Activated naive CD8-positive, alpha-beta T cell (primary cell): ENCODE measurements around the gene ENSA.
"Not testable (repeated sequence)": the region's sequence is repeated elsewhere in the genome, so short reads cannot be mapped to it uniquely, and the experiment has no call there.

Experiments
- H3K27ac Mint-ChIP-seq: one replicate; pipeline ENCODE4 v1.8.0; 2021; ENCODE audit warnings: mixed read lengths
- H3K27me3 Mint-ChIP-seq: one replicate; pipeline ENCODE4 v1.8.0; 2021; ENCODE audit warnings: mixed read lengths
- H3K36me3 Mint-ChIP-seq: one replicate; pipeline ENCODE4 v1.8.0; 2021; ENCODE audit warnings: mixed read lengths
- H3K4me1 Mint-ChIP-seq: one replicate; pipeline ENCODE4 v1.8.0; 2021; ENCODE audit warnings: low read depth, mixed read lengths
- H3K4me3 Mint-ChIP-seq: one replicate; pipeline ENCODE4 v1.8.0; 2021; ENCODE audit warnings: mild to moderate bottlenecking, mixed read lengths
- H3K9me3 Mint-ChIP-seq: one replicate; pipeline ENCODE4 v1.8.0; 2021; ENCODE audit warnings: low read depth, mixed read lengths

ENSA gene

DNA sequence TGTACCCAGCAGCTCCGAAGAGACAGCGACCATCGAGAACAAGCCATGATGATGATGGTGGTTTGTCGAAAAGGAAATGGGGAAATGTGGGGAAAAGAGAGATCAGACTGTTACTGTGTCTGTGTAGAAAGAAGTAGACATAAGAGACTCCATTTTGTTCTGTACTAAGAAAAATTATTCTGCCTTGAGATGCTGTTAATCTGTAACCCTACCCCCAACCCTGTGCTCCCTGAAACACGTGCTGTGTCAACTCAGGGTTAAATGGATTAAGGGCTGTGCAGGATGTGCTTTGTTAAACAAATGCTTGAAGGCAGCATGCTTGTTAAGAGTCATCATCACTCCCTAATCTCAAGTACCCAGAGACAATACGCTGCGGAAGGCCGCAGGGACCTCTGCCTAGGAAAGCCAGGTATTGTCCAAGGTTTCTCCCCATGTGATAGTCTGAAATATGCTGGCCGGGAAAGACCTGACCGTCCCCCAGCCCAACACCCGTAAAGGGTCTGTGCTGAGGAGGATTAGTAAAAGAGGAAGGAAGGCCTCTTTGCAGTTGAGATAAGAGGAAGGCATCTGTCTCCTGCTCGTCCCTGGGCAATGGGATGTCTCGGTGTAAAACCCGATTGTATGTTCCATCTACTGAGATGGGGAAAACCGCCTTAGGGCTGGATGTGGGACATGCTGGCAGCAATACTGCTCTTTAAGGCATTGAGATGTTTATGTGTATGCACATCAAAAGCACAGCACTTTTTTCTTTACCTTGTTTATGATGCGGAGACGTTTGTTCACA lies 5.6 kb upstream of the ENSA start:
- H3K27ac Mint-ChIP-seq, H3K9me3 Mint-ChIP-seq, H3K4me1 Mint-ChIP-seq, H3K27me3 Mint-ChIP-seq, H3K36me3 Mint-ChIP-seq, H3K4me3 Mint-ChIP-seq: not testable (repeated sequence)

DNA sequence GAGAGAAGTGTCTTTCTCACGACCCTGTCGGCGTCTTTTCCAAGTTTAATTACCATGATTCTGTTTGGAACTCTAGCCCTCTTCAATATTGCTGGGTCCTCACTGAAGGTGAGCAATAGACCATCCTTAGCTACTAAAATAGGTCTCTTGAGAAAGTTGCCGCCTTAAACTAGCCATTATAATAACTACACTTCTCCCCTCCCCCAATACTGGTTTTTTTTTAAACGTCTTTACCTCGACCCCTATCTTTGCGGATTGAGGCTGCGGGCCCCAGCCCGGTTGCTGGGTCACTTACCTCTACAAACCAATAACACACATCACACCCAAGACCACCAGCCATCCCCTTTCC lies 672 bp downstream of the ENSA start:
- Mint-ChIP-seq H3K4me3 (no peak overlapping the region), H3K36me3 (peaks cover 12% of the 10 kb centered on the region), H3K27ac (no peak overlapping the region), H3K9me3 (no peaks in the 10 kb centered on the region), H3K4me1 (peaks cover 32% of the 10 kb centered on the region), H3K27me3 (no peaks in the 10 kb centered on the region)

DNA sequence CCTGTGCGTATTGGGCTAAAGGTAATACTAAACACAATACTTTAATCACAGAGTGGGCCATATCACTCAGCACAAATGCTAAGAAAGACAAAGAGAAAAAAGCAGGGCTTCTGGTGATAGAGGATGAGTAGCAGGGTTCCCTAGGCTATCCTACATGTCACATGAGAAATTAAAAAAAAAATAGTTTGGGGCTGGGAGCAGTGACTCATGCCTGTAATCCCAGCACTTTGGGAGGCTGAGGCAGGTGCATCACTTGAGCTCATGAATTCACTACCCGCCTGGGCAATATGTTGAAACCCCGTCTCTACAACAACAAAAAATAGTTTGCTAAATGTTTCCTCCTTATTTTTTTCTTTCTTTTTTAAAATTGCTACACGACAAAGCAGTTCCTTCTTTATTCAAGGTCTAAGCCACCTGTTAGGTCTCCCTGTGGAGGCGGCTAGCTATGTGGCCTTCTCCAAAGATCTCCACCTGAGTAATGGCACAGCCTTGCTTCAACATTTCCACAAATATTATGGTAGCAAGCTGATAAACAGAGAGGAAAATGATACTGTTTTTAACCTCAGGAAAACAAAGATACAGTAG lies 1.5 kb downstream of the ENSA start:
- Mint-ChIP-seq H3K27ac (peak overlapping the region; percentile 16), H3K9me3 (no peaks in the 10 kb centered on the region), H3K27me3 (no peaks in the 10 kb centered on the region), H3K4me3 (no peak overlapping the region), H3K36me3 (peaks cover 12% of the 10 kb centered on the region), H3K4me1 (peaks cover 36% of the 10 kb centered on the region)

DNA sequence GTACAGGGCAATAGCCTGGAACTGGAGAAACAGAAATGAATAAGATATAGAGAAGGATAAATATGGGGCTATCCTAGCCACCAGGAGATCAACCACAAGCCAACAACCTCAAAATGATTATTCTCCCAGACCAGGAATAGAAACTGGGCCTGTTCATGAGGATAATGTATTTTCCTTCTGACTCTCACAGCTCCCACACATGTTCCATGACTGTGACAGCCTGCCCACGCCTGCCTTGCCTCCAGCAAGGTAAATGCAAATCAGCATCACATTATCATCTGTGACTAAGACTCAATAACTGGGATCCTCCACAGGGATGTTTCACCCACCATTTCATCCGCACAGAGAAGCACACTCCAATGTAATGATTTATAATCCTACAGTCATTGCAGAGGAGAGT lies 3.3 kb downstream of the ENSA start:
- H3K27ac Mint-ChIP-seq = peak overlapping the region; percentile 72
- no peak overlapping the region for H3K4me3 Mint-ChIP-seq
- H3K36me3 Mint-ChIP-seq = peaks cover 11% of the 10 kb centered on the region
- H3K4me1 Mint-ChIP-seq = peaks cover 46% of the 10 kb centered on the region
- no peaks in the 10 kb centered on the region for H3K27me3 Mint-ChIP-seq
- no peaks in the 10 kb centered on the region for H3K9me3 Mint-ChIP-seq

DNA sequence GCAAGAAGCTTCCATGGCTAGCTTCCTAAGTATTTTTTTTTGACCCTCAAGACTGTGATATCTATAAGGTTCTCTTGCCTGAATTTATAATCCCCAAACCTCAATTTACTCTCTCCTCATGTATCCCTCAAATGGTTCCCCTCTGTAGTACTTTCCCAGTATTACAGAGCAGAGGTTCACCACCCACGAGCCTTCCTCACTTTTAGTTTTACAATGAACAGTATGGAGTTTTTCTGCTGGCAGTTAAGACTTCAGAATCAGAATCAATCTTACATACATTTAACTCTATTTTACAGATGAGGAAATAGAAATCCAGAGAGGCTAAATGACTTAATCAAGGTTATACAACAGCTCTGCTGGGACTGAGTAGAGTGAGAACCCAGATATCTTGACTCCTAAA lies 4.9 kb downstream of the ENSA start:
- Mint-ChIP-seq H3K36me3 (peaks cover 17% of the 10 kb centered on the region), H3K4me1 (peaks cover 58% of the 10 kb centered on the region), H3K27ac (peak overlapping the region; percentile 64), H3K4me3 (peak overlapping the region; percentile 2)
- H3K27me3 Mint-ChIP-seq, H3K9me3 Mint-ChIP-seq: not testable (repeated sequence)

DNA sequence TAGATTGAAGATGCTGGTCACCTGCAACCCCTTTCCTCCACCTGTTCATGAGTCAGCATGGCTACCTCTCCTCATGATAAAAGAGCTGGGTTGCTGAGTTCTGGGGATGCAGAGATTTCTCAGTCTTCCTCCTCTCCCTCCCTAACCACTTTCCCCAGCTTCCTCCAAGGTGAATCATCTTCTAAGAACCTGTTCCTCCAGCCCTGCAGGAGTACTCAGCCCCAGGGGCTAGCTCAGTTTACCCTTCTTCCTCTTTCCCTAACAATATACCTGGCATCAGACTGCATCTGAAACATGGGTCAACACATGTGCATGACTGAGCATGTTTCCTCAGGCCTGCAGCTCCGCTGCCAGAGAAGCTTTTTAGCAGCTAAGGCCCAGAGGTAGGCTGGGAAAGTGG lies 5.3 kb downstream of the ENSA start:
- H3K9me3 Mint-ChIP-seq, H3K27me3 Mint-ChIP-seq, H3K4me3 Mint-ChIP-seq: not testable (repeated sequence)
- H3K4me1 Mint-ChIP-seq = peaks cover 62% of the 10 kb centered on the region
- peak overlapping the region; percentile 22 for H3K27ac Mint-ChIP-seq
- H3K36me3 Mint-ChIP-seq = peaks cover 21% of the 10 kb centered on the region

DNA sequence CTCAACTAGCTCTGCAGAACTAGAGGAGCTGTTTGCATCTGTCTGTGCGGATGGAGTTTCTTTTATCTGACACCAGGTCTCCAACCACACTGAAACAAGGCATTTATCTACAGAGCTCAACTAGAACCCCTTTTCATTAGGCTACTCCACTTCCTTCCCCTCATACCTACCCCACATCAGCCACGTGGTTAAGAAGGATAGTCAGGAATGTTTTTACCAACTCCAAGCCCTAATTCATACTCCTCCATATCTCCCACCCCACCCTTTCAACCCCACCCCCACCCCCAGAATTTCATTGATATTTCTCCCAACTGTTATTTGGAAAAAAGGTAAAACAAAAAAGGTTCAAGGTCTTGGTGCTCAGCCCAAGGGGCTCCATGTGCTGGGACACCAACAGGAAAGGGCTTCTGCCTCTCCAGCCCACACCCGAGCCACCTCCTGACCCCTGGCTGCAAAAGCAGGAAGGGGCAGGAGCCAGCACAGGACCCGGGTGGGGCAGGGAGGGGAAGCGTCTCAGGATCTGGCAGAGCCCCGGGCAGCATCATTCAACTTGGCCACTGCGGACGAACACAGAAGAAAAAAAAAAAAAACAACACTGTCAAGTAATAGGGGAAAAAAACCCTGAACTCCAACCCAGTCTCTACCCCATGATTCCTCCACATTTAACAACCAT lies 7.0 kb downstream of the ENSA start:
- peak overlapping the region; percentile 46 for H3K4me3 Mint-ChIP-seq
- H3K36me3 Mint-ChIP-seq = peaks cover 21% of the 10 kb centered on the region
- peaks cover 62% of the 10 kb centered on the region for H3K4me1 Mint-ChIP-seq

DNA sequence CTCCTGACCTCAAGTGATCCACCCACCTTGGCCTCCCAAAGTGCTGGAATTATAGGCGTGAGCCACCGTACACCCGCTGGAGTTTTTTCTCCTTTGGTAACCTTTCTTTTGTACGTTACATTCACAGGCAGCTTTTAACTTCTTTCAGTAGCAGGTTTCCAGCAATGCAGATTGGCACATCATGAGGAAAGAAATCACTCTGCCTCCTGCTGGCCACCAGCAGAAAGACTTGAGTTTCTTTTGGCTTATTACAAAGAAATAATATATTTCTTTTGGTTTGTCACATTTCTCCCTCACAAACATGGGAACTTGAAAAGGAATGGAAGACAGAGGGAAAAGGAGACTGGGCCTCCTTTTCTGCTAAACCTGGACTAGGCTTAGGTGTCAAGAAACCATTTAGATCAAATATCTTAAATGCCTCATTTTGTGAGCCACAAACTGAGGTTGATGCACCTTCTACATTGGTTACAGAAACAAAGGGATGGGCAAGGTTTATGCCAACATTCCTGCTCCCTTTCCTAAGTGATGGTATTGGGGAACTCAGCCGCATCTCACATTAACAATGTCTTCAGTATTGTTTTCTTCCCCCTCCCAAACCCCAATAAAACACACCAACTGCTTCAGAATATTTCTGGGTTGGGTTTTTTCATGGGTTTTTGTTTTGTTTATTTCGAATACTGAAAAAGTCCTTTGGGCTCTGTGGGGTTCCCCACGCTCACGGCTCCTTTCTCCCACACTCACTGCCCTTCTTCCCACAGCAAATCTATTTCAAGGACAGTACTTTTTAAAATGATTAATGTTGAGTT lies 7.7 kb downstream of the ENSA start:
- peak overlapping the region; percentile 87 for H3K27ac Mint-ChIP-seq
- peak overlapping the region; percentile 46 for H3K4me3 Mint-ChIP-seq
- no peaks in the 10 kb centered on the region for H3K27me3 Mint-ChIP-seq
- H3K36me3 Mint-ChIP-seq = peaks cover 19% of the 10 kb centered on the region
- H3K9me3 Mint-ChIP-seq = no peaks in the 10 kb centered on the region
- peaks cover 63% of the 10 kb centered on the region for H3K4me1 Mint-ChIP-seq

More for the DNA sequence above, 7.0 kb downstream of the ENSA start:
- Mint-ChIP-seq H3K27ac (peak overlapping the region; percentile 87), H3K9me3 (no peaks in the 10 kb centered on the region), H3K27me3 (no peaks in the 10 kb centered on the region)

DNA sequence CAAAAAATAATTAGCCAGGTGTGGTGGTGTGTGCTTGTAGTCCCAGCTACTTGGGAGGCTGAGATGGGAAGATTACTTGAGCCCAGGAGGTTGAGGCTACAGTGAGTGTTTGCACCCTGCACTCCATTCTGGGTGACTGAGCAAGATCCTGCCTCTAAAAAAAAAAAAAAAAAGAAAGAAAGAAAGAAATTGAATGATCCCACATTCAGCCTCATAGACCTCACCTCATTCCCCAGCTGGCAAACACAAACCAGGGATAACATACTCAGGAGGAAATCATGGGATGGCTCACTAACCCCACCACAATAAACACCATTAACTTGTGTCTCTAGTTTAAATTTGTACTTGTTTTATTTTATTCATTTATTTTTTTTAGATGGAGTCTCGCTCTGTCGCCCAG lies 8.5 kb downstream of the ENSA start:
- Mint-ChIP-seq H3K27me3 (no peaks in the 10 kb centered on the region), H3K4me3 (no peak overlapping the region), H3K9me3 (no peaks in the 10 kb centered on the region), H3K36me3 (peaks cover 20% of the 10 kb centered on the region), H3K27ac (peak overlapping the region; percentile 92), H3K4me1 (peaks cover 67% of the 10 kb centered on the region)

DNA sequence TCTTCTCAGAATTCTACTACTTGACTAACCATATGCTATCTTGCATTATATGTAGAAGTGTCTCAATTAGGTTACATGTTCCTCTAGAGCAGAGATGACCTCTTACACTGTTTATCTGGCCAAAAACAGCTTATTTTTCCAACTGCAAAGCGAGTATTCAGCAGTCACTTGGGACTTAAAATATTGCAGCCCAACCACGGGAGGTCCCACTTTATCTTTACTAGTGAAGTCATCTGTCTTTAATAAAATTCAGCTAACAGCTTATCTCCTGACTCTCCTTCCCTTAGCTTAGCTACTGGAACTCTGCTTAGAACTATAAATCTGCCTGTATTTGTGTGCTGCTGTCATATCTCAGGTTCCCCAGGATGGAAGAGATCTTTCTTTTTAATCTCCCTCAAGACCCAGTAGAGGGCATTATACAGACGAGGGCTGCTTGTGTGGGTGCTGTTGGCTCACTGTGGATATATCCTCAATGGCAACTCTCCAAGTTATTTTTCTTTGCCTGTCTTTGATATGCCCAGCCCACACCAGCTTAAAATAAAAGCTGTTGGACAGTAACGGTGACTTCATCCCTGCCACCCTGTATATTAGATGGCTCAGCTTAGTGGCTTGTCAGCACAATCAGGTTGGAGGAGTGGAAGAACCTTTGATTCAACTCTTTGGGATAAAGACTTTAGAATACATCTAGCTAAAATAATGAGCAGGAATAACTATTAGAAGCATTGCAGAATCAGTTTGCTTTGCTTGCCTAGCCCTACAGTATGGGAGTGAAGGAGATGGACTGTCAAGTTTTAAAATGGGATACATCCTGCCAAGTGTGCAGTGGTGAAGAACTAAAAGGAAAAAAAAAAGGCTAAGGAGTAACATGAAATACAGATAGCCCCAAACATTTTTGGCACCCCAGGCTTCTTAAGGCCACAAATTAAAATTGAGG lies 9.6 kb downstream of the ENSA start:
- peak overlapping the region; percentile 46 for H3K4me3 Mint-ChIP-seq
- H3K27ac Mint-ChIP-seq = peak overlapping the region; percentile 92
- no peaks in the 10 kb centered on the region for H3K9me3 Mint-ChIP-seq
- H3K4me1 Mint-ChIP-seq = peaks cover 69% of the 10 kb centered on the region
- peaks cover 24% of the 10 kb centered on the region for H3K36me3 Mint-ChIP-seq
- H3K27me3 Mint-ChIP-seq = no peaks in the 10 kb centered on the region

DNA sequence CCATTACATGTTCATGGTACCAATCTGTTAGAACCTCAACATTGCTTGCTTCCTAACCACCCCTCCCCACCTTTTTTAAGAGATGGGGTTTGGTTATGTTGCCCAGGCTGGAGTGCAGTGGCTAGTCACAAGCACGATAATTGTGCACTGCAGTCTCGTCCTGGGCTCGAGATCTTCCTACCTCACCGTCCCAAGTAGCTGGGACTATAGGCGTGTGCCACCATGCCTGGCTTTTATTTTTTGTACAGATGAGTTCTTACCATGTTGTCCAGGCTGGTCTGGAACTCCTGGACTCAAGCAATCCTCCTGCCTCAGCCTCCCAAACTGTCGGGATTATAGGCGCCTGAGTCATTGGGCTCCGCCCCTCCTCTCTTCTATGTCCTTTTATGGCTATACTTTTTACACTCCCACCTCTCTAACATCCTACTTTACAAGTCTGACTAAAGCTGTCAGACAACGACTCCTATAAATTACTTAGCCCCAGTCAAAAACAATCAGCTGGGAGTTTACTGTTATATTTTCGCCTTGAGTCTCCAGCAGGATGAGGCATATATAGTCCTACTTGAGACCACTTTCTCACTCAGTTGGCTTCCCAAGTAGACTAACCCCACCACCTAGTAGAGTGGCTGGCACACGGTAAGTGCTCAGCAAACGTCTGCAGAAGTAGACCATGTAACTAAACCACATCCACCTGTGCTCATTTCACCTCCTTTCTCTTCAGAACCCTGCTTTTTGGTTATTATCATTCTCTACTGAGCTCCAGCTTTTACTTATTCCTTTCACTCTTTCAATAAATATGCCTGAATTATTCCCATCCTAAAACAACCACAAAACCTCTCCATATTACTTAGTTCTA lies 13.8 kb downstream of the ENSA start:
- H3K9me3 Mint-ChIP-seq = no peaks in the 10 kb centered on the region
- H3K27me3 Mint-ChIP-seq = no peaks in the 10 kb centered on the region
- H3K4me3 Mint-ChIP-seq = peak overlapping the region; percentile 51
- H3K27ac Mint-ChIP-seq = peak overlapping the region; percentile 85
- peaks cover 23% of the 10 kb centered on the region for H3K36me3 Mint-ChIP-seq
- peaks cover 72% of the 10 kb centered on the region for H3K4me1 Mint-ChIP-seq

DNA sequence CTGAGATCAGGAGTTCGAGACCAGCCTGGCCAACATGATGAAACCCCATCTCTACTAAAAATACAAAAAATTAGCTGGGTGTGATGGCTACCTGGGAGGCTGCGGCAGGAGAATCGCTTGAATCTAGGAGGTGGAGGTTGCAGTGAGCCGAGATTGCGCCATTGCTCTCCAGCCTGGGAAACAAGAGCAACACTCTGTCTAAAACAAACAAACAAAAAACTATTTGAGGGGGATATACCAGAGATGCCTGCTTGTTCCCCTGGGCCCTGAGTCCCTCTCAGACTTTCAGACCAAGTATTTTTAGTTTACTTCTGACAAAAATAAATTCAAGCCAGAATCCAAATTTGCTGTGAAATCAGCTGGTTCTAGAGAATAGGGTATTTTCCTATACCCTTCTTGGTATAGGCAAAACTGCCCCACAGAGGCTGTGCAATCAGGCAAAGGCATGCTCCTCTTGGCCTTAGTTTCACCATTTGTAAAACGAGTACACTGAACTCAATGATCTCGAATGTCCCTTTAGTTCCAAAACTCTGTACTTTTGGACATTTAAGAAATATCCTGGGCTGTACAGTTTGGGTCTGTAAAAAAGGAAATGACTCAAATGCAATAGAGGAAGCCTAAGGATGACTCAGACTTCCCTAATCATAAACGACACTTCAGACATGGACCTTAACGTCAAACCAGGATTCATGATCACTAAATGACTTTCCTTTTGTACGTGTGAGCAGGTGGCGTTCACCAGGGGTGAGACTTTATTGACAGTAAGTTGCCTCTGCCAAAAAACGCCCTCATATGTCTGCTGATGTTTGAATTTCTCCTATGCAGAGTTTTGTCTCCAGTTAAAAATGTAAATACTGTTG lies 16.1 kb downstream of the ENSA start:
- Mint-ChIP-seq H3K36me3 (peaks cover 12% of the 10 kb centered on the region), H3K4me3 (peak overlapping the region; percentile 74), H3K27me3 (no peaks in the 10 kb centered on the region), H3K4me1 (peaks cover 60% of the 10 kb centered on the region), H3K27ac (peak overlapping the region; percentile 93), H3K9me3 (no peaks in the 10 kb centered on the region)

DNA sequence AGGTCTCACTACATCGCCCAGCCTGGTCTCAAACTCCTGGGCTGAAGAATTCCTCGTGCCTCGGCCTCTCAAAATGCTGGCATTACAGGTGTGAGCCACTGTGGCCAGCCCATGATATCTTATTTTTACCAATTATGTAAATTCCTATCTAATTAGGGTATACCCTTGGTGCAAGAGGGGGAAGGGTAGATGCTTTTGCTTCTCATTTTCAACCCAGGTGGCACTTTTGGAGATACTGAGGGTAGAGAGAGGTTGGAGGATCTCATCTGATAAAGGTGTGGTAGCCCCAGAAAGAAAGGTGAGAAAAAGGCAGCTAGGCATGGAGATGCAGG lies 17.4 kb downstream of the ENSA start:
- Mint-ChIP-seq H3K4me3 (peak overlapping the region; percentile 75), H3K4me1 (peaks cover 58% of the 10 kb centered on the region), H3K27me3 (no peaks in the 10 kb centered on the region), H3K9me3 (no peaks in the 10 kb centered on the region), H3K27ac (peak overlapping the region; percentile 93), H3K36me3 (peaks cover 12% of the 10 kb centered on the region)
